ENCODE results near the gene BTRC.

BTRC gene

GRCh38 chr10:101567165-101568006 lies 213.4 kb downstream of the BTRC start:
- no peak overlapping the region for H3K4me3 ChIP-seq (replicated peaks; ENCODE audit: low read depth, low read length)
- no peak for DNase-seq (ENCODE audit: low read depth)
- TF ChIP-seq CTCF (IDR thresholded peaks at IDR 0.05; ENCODE audit: low read length, missing control alignments): no peak

- DNase-seq (ENCODE audit: low read depth): no peak
- no peak overlapping the region for H3K4me3 ChIP-seq (replicated peaks; ENCODE audit: low read depth, low read length)
- TF ChIP-seq CTCF (IDR thresholded peaks at IDR 0.05; ENCODE audit: low read length, missing control alignments): no peak
Observed at GRCh38 chr10:101568054-101568745, 214.2 kb downstream of the BTRC start.

- DNase-seq (ENCODE audit: low read depth): no peak
- TF ChIP-seq CTCF (IDR thresholded peaks at IDR 0.05; ENCODE audit: low read length, missing control alignments): no peak
- no peak overlapping the region for H3K4me3 ChIP-seq (replicated peaks; ENCODE audit: low read depth, low read length)
Observed at GRCh38 chr10:101569323-101569621, 215.3 kb downstream of the BTRC start.

GRCh38 chr10:101569622-101570427 lies 215.9 kb downstream of the BTRC start:
- TF ChIP-seq CTCF (IDR thresholded peaks at IDR 0.05; ENCODE audit: low read length, missing control alignments): peak; percentile 41
- H3K4me3 ChIP-seq (replicated peaks; ENCODE audit: low read depth, low read length): peak overlapping the region; percentile 59
- DNase-seq (ENCODE audit: low read depth): peak; percentile 67

GRCh38 chr10:101570428-101571270 lies 216.7 kb downstream of the BTRC start:
- H3K4me3 ChIP-seq (replicated peaks; ENCODE audit: low read depth, low read length): peak overlapping the region; percentile 59
- no peak for TF ChIP-seq CTCF (IDR thresholded peaks at IDR 0.05; ENCODE audit: low read length, missing control alignments)
- DNase-seq (ENCODE audit: low read depth): peak; percentile 20

- no peak for DNase-seq (ENCODE audit: low read depth)
- H3K4me3 ChIP-seq (replicated peaks; ENCODE audit: low read depth, low read length): no peak overlapping the region
- TF ChIP-seq CTCF (IDR thresholded peaks at IDR 0.05; ENCODE audit: low read length, missing control alignments): no peak
Observed at GRCh38 chr10:101571271-101571925, 217.4 kb downstream of the BTRC start.
